HG03565 (cell line): ENCODE results near the gene RFPL4A.
"Not testable (repeated sequence)": the region's sequence is repeated elsewhere in the genome, so short reads cannot be mapped to it uniquely, and the experiment has no call there.

ENCODE experiments used
- ATAC-seq: cut with Tn5 transposase; IDR thresholded peaks from one replicate; pipeline ENCODE4 v1.9.1; 2021; ENCODE audit warnings: mild to moderate bottlenecking, moderate library complexity; ENCODE audit not compliant: unreplicated experiment

The RFPL4A gene

GRCh38 chr19:55758797-55759196 is at the start of gene RFPL4A:
Gene RFPL4A, plus strand, starts transcription at chr19:55759097. Its CDS starts 2,704 bp downstream, at chr19:55761801.
- not testable (repeated sequence) for ATAC-seq

- ATAC-seq = no peak
Observed at GRCh38 chr19:55711719-55712118, 47.2 kb upstream of the RFPL4A start.

- no peak for ATAC-seq
Observed at GRCh38 chr19:55712804-55713631, 45.9 kb upstream of the RFPL4A start.

GRCh38 chr19:55716531-55716930 is 42.4 kb upstream of the RFPL4A start:
- ATAC-seq = no peak

- ATAC-seq = no peak
Observed at GRCh38 chr19:55717251-55717650, 41.6 kb upstream of the RFPL4A start.

GRCh38 chr19:55717879-55718711 is 40.8 kb upstream of the RFPL4A start:
- not testable (repeated sequence) for ATAC-seq

- ATAC-seq = no peak
Observed at GRCh38 chr19:55720214-55720746, 38.6 kb upstream of the RFPL4A start.

- no peak for ATAC-seq
Observed at GRCh38 chr19:55720801-55721200, 38.1 kb upstream of the RFPL4A start.

GRCh38 chr19:55723491-55723890 is 35.4 kb upstream of the RFPL4A start:
- ATAC-seq = no peak

GRCh38 chr19:55730378-55730777 is 28.5 kb upstream of the RFPL4A start:
- ATAC-seq = not testable (repeated sequence)

- ATAC-seq = no peak
Observed at GRCh38 chr19:55738302-55738701, 20.6 kb upstream of the RFPL4A start, which contains the start of gene NLRP9. Gene NLRP9, minus strand, starts transcription at chr19:55738402. Its CDS starts 28 bp downstream, at chr19:55738374.

GRCh38 chr19:55750715-55751114 is 8.2 kb upstream of the RFPL4A start:
- ATAC-seq = no peak

GRCh38 chr19:55753401-55753800 is 5.5 kb upstream of the RFPL4A start:
- ATAC-seq = no peak

GRCh38 chr19:55756808-55757207 is 2.1 kb upstream of the RFPL4A start:
- not testable (repeated sequence) for ATAC-seq

- no peak for ATAC-seq
Observed at GRCh38 chr19:55766466-55766865, 7.6 kb downstream of the RFPL4A start.

GRCh38 chr19:55768818-55769217 is 9.9 kb downstream of the RFPL4A start, which contains the start of gene RFPL4AL1:
Gene RFPL4AL1, plus strand, starts transcription at chr19:55769118. Its CDS starts 2,687 bp downstream, at chr19:55771805.
- not testable (repeated sequence) for ATAC-seq

- ATAC-seq = not testable (repeated sequence)
Observed at GRCh38 chr19:55769632-55770031, 10.7 kb downstream of the RFPL4A start.

GRCh38 chr19:55777528-55777927 is 18.6 kb downstream of the RFPL4A start:
- ATAC-seq = no peak

GRCh38 chr19:55778331-55778730 is 19.4 kb downstream of the RFPL4A start:
- ATAC-seq = no peak

- no peak for ATAC-seq
Observed at GRCh38 chr19:55781112-55781511, 22.2 kb downstream of the RFPL4A start.

- ATAC-seq = no peak
Observed at GRCh38 chr19:55795021-55795420, 36.1 kb downstream of the RFPL4A start.
